Panc1 (cell line): ENCODE measurements around the gene NRG2. TPM values are rescaled to one million over a fixed set of nuclear protein-coding genes. Genes with fewer than 3 reads are reported as not detected.

Source experiments
- ATAC-seq: fragments of 200-7000 bp; cut with Tn5 transposase; 2 replicates; pipeline ENCODE4 v1.9.1; 2020; ENCODE audit warnings: mild to moderate bottlenecking, moderate library complexity
- BruUV-seq: library from RNA; stranded (reverse); fragments of 400-500 nt; replicated peaks from 2 replicates; lab custom pipeline; 2021; lab: Mats Ljungman, UMichigan
- CTCF ChIA-PET: fragments of 300-600 bp; sonication (Branson Sonifier 250); formaldehyde crosslinking; loops from one replicate; lab custom pipeline; 2022; ENCODE audit warnings: antibody characterized with exemption; lab: Charles Lee
- POLR2A ChIA-PET: fragments of 300-600 bp; sonication (Branson Sonifier 250); formaldehyde crosslinking; loops from one replicate; lab custom pipeline; 2022; ENCODE audit warnings: antibody characterized with exemption; lab: Charles Lee
- DNase-seq: peaks from one replicate; pipeline ENCODE4 v3.0.0-alpha.2; 2010; ENCODE audit warnings: low read depth, low spot score
- H3K27ac ChIP-seq: 2 replicates; pipeline ENCODE4 v1.5.1; 2011; ENCODE audit warnings: mild to moderate bottlenecking, low read length, inconsistent platforms
- H3K27me3 ChIP-seq: fragments of 200-500 bp; sonication (Bioruptor generic); 2 replicates; pipeline ENCODE4 v1.6.0; 2014; ENCODE audit warnings: low read length, inconsistent platforms; ENCODE audit not compliant: control insufficient read depth, insufficient read depth
- H3K36me3 ChIP-seq: fragments of 200-500 bp; sonication (Bioruptor generic); 2 replicates; pipeline ENCODE4 v1.5.1; 2014; ENCODE audit warnings: inconsistent platforms, mild to moderate bottlenecking, low read length, moderate library complexity; ENCODE audit not compliant: control insufficient read depth, insufficient read depth
- H3K4me1 ChIP-seq: 2 replicates; pipeline ENCODE4 v1.5.1; 2011; ENCODE audit warnings: inconsistent platforms, mild to moderate bottlenecking, low read length, moderate library complexity; ENCODE audit not compliant: control insufficient read depth, insufficient read depth
- H3K4me3 ChIP-seq, 2 experiments: 2 replicates each; pipeline ENCODE4 v1.5.1; 2011 to 2012; ENCODE audit warnings: low read depth in 2 of 2, low read length in 2 of 2, mild to moderate bottlenecking in 2 of 2, inconsistent platforms in 1 of 2, moderate library complexity in 1 of 2
- H3K9me3 ChIP-seq: fragments of 200-500 bp; sonication (Bioruptor generic); 2 replicates; pipeline ENCODE4 v1.5.1; 2014; ENCODE audit warnings: low read depth, mild to moderate bottlenecking, inconsistent platforms, low read length, moderate library complexity; ENCODE audit not compliant: control insufficient read depth, insufficient read depth
- CTCF ChIP-seq: fragments of 450-650 bp; IDR thresholded peaks from 2 replicates; pipeline ENCODE4 v1.5.1; 2017; ENCODE audit warnings: mild to moderate bottlenecking
- POLR2AphosphoS5 ChIP-seq: IDR thresholded peaks from 2 replicates; pipeline ENCODE4 v1.6.1; 2012; ENCODE audit warnings: mild to moderate bottlenecking, low read depth, low read length, moderate library complexity
- REST ChIP-seq, 2 experiments: IDR thresholded peaks; 2 replicates each; pipeline ENCODE4 v1.6.1; 2011 to 2012; ENCODE audit warnings: low read depth in 2 of 2, control low read depth in 1 of 2, low read length in 1 of 2, mild to moderate bottlenecking in 1 of 2, moderate library complexity in 1 of 2; ENCODE audit not compliant: insufficient read depth in 1 of 2
- SIN3A ChIP-seq: IDR thresholded peaks from 2 replicates; pipeline ENCODE4 v1.6.1; 2012; ENCODE audit warnings: low read depth, mild to moderate bottlenecking, low read length, moderate library complexity, borderline replicate concordance; ENCODE audit not compliant: insufficient read depth
- TCF7L2 ChIP-seq: IDR thresholded peaks from 2 replicates; pipeline ENCODE4 v1.6.1; 2011; ENCODE audit warnings: mild to moderate bottlenecking, low read depth, low read length, inconsistent platforms
- in situ Hi-C: cut with HindIII; loops from 2 replicates; pipeline ENCODE4 v1.10.0; 2016; ENCODE audit warnings: low sequenced_read_pairs, low pct_unique_long_range_greater_than_20kb
- intact Hi-C: fragments of 100-400 bp; cut with micrococcal nuclease; formaldehyde crosslinking; loops from one replicate; pipeline ENCODE4 v1.10.0; 2022; ENCODE audit not compliant: unreplicated experiment
- total RNA-seq: library from RNA; stranded (reverse); gene quantifications from one replicate; pipeline ENCODE4 v1.2.1, GENCODE V29; 2021; ENCODE audit not compliant: unreplicated experiment

NRG2 gene
- total RNA-seq, 1 experiment from 2014 or later = 20.2 TPM

DNA sequence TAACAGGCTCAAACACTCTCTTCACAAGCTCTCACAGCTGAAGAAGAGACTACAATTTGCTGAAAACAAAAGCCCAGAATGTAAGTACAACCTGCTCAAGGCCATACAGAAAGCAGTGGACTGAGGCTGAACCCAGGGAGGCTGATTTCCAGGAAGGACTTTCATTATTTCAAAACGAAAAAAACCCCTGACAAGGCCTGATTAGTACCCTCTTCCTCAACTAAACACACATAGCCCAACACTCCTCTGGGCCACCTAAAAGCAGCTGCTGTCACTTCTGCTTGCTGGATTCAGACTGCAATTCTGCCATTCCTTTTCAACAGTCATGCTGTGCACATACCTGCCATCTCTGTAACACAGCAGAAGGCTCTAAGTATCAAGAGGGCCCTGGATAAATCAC, 18.2 kb downstream of the NRG2 start:
- Histone ChIP-seq H3K9me3 (no peaks in the 10 kb centered on the region), H3K27me3 (no peaks in the 10 kb centered on the region), H3K27ac (no peak overlapping the region), H3K36me3 (no peaks in the 10 kb centered on the region), H3K4me1 (peaks cover 22% of the 10 kb centered on the region), H3K4me3 (no peak overlapping the region)
- intact Hi-C loops = no loop called here
- no peak for ATAC-seq
- TF ChIP-seq POLR2AphosphoS5 = no peak
- no peak for TF ChIP-seq TCF7L2
- TF ChIP-seq CTCF = no peak
- TF ChIP-seq SIN3A = no peak
- TF ChIP-seq REST (IDR thresholded peaks at IDR 0.05; ENCODE audit: insufficient read depth in 1 of 2, low read depth in 2 of 2, low read length in 1 of 2) = no peak
- no TSS peak for BruUV-seq
- ChIA-PET POLR2A (no interaction called here), CTCF (no interaction called here)
- DNase-seq = no peak
- in situ Hi-C loops = no loop called here

- BruUV-seq = no TSS peak
- intact Hi-C loops = no loop called here
- POLR2A ChIA-PET = no interaction called here
Observed at GRCh38 chr5:140023611-140024191, 19.4 kb downstream of the NRG2 start.

More at GRCh38 chr5:140023611-140024191, 19.4 kb downstream of the NRG2 start:
- Histone ChIP-seq H3K9me3 (no peaks in the 10 kb centered on the region), H3K4me3 (no peak overlapping the region), H3K36me3 (no peaks in the 10 kb centered on the region), H3K27ac (no peak overlapping the region), H3K4me1 (peaks cover 21% of the 10 kb centered on the region), H3K27me3 (no peaks in the 10 kb centered on the region)
- DNase-seq (no peak), ATAC-seq (no peak)
- in situ Hi-C loops = no loop called here
- CTCF ChIA-PET = no interaction called here
- TF ChIP-seq SIN3A = no peak
- no peak for TF ChIP-seq REST (IDR thresholded peaks at IDR 0.05; ENCODE audit: insufficient read depth in 1 of 2, low read depth in 2 of 2, low read length in 1 of 2)
- TF ChIP-seq CTCF = no peak
- no peak for TF ChIP-seq TCF7L2
- TF ChIP-seq POLR2AphosphoS5 = no peak
